CMK (cell line): ENCODE data around the gene CDKN2A.

ENCODE experiments used
- DNase-seq: peaks from one replicate; pipeline ENCODE4 v3.0.0-alpha.2; 2010; ENCODE audit warnings: low read depth

CDKN2A gene

GRCh38 chr9:21993893-21994555, at the start of gene CDKN2A:
TSS of gene CDKN2A (minus strand) at chr9:21994392.
- no peak for DNase-seq

- no peak for DNase-seq
Observed at GRCh38 chr9:22043928-22044327, 49.7 kb upstream of the CDKN2A start.

- no peak for DNase-seq
Observed at GRCh38 chr9:22041775-22042174, 47.6 kb upstream of the CDKN2A start.

GRCh38 chr9:22041344-22041743, 47.2 kb upstream of the CDKN2A start:
- no peak for DNase-seq

GRCh38 chr9:22040760-22041159, 46.6 kb upstream of the CDKN2A start:
- no peak for DNase-seq

GRCh38 chr9:22039258-22039657, 45.1 kb upstream of the CDKN2A start:
- DNase-seq: no peak

GRCh38 chr9:22037954-22038690, 43.9 kb upstream of the CDKN2A start:
- no peak for DNase-seq

- no peak for DNase-seq
Observed at GRCh38 chr9:22036866-22037626, 42.9 kb upstream of the CDKN2A start.

GRCh38 chr9:22035591-22036011, 41.4 kb upstream of the CDKN2A start:
- no peak for DNase-seq

GRCh38 chr9:22033012-22033630, 38.9 kb upstream of the CDKN2A start:
- no peak for DNase-seq

GRCh38 chr9:22031655-22032411, 37.6 kb upstream of the CDKN2A start:
- DNase-seq: no peak

GRCh38 chr9:22030101-22030598, 36.0 kb upstream of the CDKN2A start:
- no peak for DNase-seq

- DNase-seq: no peak
Observed at GRCh38 chr9:22029231-22029630, 35.0 kb upstream of the CDKN2A start.

- no peak for DNase-seq
Observed at GRCh38 chr9:22028394-22028793, 34.2 kb upstream of the CDKN2A start.

GRCh38 chr9:22026696-22027095, 32.5 kb upstream of the CDKN2A start:
- DNase-seq: no peak

GRCh38 chr9:22022396-22022795, 28.2 kb upstream of the CDKN2A start:
- no peak for DNase-seq

- no peak for DNase-seq
Observed at GRCh38 chr9:22010866-22011625, 16.9 kb upstream of the CDKN2A start.

- DNase-seq: no peak
Observed at GRCh38 chr9:22009506-22009867, 15.3 kb upstream of the CDKN2A start.

- no peak for DNase-seq
Observed at GRCh38 chr9:22008717-22009505, 14.7 kb upstream of the CDKN2A start, which contains the start of gene CDKN2B. TSS of gene CDKN2B (minus strand) at chr9:22009305. CDS start at chr9:22008953, 352 bp downstream.

- no peak for DNase-seq
Observed at GRCh38 chr9:22008384-22008716, 14.2 kb upstream of the CDKN2A start.
